Measurements from ENCODE around the gene SLC7A11.
"Not testable (repeated sequence)": the region's sequence is repeated elsewhere in the genome, so short reads cannot be mapped to it uniquely, and the experiment has no call there.

The SLC7A11 gene

GRCh38 chr4:138247643-138248042, 5.5 kb upstream of the SLC7A11 start:
- in situ Hi-C loops (cut with HindIII; ENCODE audit: low sequenced_read_pairs) = no loop called here

GRCh38 chr4:138243369-138243768, 1.2 kb upstream of the SLC7A11 start:
- in situ Hi-C loops (cut with HindIII; ENCODE audit: low sequenced_read_pairs) = no loop called here

GRCh38 chr4:138242834-138243156, 646 bp upstream of the SLC7A11 start:
- in situ Hi-C loops (cut with HindIII; ENCODE audit: low sequenced_read_pairs) = no loop called here

- in situ Hi-C loops (cut with HindIII; ENCODE audit: low sequenced_read_pairs) = no loop called here
These were observed 671 bp downstream of the SLC7A11 start for GRCh38 chr4:138241281-138242075.

- in situ Hi-C loops (cut with HindIII; ENCODE audit: low sequenced_read_pairs) = no loop called here
These were observed 2.7 kb downstream of the SLC7A11 start for GRCh38 chr4:138239491-138239890.

- in situ Hi-C loops (cut with HindIII; ENCODE audit: low sequenced_read_pairs) = no loop called here
These were observed 3.4 kb downstream of the SLC7A11 start for GRCh38 chr4:138238521-138239292.

GRCh38 chr4:138237132-138237531, 5.0 kb downstream of the SLC7A11 start:
- in situ Hi-C loops (cut with HindIII; ENCODE audit: low sequenced_read_pairs) = not testable (repeated sequence)

GRCh38 chr4:138236037-138236436, 6.1 kb downstream of the SLC7A11 start:
- in situ Hi-C loops (cut with HindIII; ENCODE audit: low sequenced_read_pairs) = no loop called here

GRCh38 chr4:138235419-138235952, 6.7 kb downstream of the SLC7A11 start:
- in situ Hi-C loops (cut with HindIII; ENCODE audit: low sequenced_read_pairs) = no loop called here

GRCh38 chr4:138234248-138234647, 7.9 kb downstream of the SLC7A11 start:
- in situ Hi-C loops (cut with HindIII; ENCODE audit: low sequenced_read_pairs) = no loop called here

- in situ Hi-C loops (cut with HindIII; ENCODE audit: low sequenced_read_pairs) = no loop called here
These were observed 8.7 kb downstream of the SLC7A11 start for GRCh38 chr4:138233313-138234034.

- in situ Hi-C loops (cut with HindIII; ENCODE audit: low sequenced_read_pairs) = no loop called here
These were observed 9.8 kb downstream of the SLC7A11 start for GRCh38 chr4:138232364-138232763.

- in situ Hi-C loops (cut with HindIII; ENCODE audit: low sequenced_read_pairs) = no loop called here
These were observed 12.1 kb downstream of the SLC7A11 start for GRCh38 chr4:138230048-138230447.

- in situ Hi-C loops (cut with HindIII; ENCODE audit: low sequenced_read_pairs) = loop anchor here (10.0 kb wide), 1 partner anchor 226 kb away; no protein-coding TSS in a partner anchor
These were observed 13.0 kb downstream of the SLC7A11 start for GRCh38 chr4:138229160-138229559.

- in situ Hi-C loops (cut with HindIII; ENCODE audit: low sequenced_read_pairs) = loop anchor here (10.0 kb wide), 1 partner anchor 228 kb away; no protein-coding TSS in a partner anchor
These were observed 15.8 kb downstream of the SLC7A11 start for GRCh38 chr4:138226351-138226750.

GRCh38 chr4:138225477-138225876, 16.7 kb downstream of the SLC7A11 start:
- in situ Hi-C loops (cut with HindIII; ENCODE audit: low sequenced_read_pairs) = loop anchor here (10.0 kb wide), 1 partner anchor 229 kb away; no protein-coding TSS in a partner anchor

- in situ Hi-C loops (cut with HindIII; ENCODE audit: low sequenced_read_pairs) = loop anchor here (10.0 kb wide), 1 partner anchor 230 kb away; no protein-coding TSS in a partner anchor
These were observed 17.5 kb downstream of the SLC7A11 start for GRCh38 chr4:138224614-138225013.

GRCh38 chr4:138223231-138223910, 18.8 kb downstream of the SLC7A11 start:
- in situ Hi-C loops (cut with HindIII; ENCODE audit: low sequenced_read_pairs) = loop anchor here (10.0 kb wide), 1 partner anchor 231 kb away; no protein-coding TSS in a partner anchor

- in situ Hi-C loops (cut with HindIII; ENCODE audit: low sequenced_read_pairs) = loop anchor here (10.0 kb wide), 1 partner anchor 233 kb away; no protein-coding TSS in a partner anchor
These were observed 20.1 kb downstream of the SLC7A11 start for GRCh38 chr4:138222046-138222445.

GRCh38 chr4:138218976-138219375, 23.2 kb downstream of the SLC7A11 start:
- in situ Hi-C loops (cut with HindIII; ENCODE audit: low sequenced_read_pairs) = no loop called here
